GM18868 (cell line): ENCODE results near the gene ZNF813.
"Not testable (repeated sequence)": the region's sequence is repeated elsewhere in the genome, so short reads cannot be mapped to it uniquely, and the experiment has no call there.

ENCODE experiments used
- ATAC-seq: cut with Tn5 transposase; IDR thresholded peaks from one replicate; pipeline ENCODE4 v1.9.1; 2021; ENCODE audit warnings: mild to moderate bottlenecking, moderate library complexity; ENCODE audit not compliant: unreplicated experiment

ZNF813 gene

DNA sequence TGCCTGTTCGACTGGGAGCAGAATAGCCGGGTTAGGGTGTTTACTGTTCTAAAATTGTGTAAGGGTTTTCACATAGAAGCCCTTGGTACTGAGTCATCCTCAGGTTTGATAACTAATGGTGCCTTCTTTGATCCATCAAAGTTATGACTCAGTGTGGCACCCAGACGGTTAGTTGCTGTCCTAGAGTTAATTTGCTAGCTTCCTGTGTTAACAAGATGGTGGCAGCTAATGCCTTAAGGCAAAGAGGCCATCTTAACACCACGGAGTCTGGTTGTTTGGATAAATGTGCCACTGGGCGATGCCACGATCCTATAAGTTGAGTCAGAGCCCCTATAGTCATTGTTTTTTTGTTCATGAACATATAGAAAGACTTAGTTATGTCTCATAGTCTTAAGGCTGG is 7.9 kb downstream of the ZNF813 start:
- ATAC-seq = not testable (repeated sequence)

DNA sequence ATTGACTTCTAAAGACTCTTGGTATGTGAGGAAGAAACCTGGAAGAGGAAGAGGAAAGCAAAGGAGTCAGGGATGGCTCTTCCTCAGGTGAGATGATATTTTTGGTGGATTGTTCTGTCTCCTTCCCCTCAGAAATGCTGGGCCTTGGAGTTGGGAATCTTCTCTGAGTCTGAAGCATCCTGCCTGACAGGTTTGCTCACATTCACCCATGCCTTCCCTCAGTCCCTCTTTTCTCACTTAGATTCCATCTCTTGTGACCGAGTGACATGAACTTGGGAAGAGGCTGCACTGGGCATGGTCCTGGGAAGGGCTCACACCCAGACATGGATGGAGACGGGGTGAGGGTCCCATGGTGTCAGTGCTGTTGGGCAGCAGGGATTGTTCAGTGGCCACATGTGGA is 16.2 kb downstream of the ZNF813 start:
- not testable (repeated sequence) for ATAC-seq

DNA sequence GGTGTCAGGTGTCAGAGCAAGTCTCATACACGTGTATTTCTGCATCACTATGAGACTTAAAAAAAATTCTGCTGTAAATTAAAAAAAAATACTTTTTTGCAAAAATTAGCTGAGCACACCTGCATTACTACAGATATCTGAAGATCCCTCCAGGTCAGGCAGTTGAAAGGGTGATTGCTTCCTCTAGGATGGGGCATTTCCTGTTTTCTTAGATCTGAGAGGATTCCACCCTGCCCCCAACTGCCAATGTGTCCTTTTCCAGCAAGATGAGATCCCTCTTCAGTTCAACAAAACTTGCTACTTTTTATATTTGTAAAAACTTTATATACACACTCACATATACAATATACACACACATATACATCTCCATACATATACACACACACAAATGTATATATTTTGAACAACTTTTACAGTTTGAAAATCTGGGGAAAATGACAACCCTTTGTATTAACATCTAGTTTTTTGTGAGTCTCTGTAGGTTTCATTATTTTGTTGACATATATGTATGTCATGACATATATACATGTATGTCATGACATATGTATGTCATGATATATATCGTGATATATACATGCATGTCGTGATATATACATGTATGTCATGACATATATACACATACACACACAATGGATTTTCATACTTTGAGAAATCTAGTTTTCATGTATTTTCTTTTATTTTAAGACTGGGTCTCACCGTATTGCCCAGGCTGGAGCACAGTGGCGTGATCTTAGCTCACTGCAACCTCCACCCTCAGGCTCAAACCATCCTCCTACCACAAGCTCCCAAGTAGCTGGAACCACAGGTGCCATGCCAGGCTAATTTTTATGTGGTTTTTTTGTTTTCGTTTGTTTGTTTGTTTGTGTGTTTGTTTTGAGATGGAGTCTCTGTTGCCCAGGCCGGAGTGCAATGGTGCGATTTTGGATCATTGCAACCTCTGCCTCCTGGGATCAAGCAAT is 17.8 kb downstream of the ZNF813 start:
- ATAC-seq = no peak

DNA sequence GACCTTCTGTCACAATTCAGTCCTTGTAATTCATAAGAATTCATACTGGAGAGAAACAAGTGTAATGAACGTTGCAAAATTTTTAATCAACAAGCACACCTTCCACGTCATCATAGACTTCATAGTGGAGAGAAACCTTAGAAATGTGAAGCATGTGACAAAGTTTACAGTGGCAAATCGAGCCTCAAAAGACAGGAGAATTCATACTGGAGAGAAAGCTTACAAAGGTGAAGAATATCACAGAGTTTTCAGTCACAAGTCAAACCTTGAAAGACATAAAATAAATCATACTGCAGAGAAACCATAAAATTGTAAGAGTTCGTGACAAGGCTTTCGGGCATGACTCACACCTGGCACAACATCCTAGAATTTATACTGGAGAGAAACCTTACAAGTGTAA is 24.6 kb downstream of the ZNF813 start:
- no peak for ATAC-seq

DNA sequence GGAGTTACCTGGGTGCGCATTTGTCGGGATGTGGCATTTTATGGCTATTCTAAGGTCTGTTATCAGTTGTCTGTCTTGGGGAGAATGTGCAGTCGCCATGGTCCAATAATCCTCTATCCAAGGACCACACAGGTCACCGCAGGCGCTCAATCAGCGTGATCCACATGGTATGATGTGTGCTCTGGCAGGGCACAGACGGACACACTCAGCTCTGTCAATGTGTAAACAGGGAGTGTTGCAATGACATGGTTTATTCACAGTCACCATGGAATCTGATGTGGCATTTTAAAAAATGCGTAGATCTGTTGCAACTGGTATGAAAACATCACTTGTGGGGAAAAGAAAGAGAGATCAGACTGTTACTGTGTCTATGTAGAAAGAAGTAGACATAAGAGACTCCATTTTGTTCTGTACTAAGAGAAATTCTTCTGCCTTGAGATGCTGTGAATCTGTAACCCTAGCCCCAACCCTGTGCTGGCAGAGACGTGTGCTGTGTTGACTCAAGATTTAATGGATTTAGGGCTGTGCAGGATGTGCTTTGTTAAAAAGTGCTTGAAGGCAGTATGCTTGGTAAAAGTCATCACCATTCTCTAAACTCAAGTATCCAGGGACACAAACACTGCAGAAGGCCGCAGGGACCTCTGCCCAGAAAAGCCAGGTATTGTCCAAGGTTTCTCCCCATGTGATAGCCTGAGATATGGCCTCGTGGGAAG is 29.9 kb downstream of the ZNF813 start:
- ATAC-seq = not testable (repeated sequence)

DNA sequence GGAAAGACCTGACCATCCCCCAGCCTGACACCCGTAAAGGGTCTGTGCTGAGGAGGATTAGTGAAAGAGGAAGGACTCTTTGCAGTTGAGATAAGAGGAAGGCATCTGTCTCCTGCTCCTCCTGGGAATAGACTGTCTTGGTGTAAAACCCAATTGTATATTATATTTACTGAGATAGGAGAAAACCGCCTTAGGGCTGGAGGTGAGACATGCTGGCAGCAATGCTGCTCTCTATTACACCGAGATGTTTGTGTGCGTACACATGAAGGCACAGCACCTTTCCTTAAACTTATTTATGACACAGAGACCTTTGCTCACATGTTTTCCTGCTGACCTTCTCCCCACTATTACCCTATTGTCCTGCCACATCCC is 30.5 kb downstream of the ZNF813 start:
- not testable (repeated sequence) for ATAC-seq

DNA sequence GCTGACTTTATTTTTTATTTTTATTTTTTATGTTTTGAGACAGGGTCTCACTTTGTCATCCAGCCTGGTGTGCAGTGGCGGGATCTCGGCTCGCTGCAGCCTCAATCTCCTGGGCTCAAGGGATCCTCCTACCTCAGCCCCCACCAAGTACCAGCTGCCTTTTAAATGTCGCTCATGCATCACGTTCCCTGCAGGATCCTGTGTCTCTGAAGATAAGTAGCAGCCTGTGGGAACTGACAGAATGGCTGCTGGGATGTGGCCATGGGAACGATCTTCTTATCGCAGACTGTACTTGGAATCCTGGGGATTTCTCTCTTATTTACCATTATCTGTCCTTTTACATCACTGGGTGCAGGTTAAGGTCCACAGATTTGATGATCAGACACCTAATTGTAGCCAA is 35.6 kb downstream of the ZNF813 start:
- not testable (repeated sequence) for ATAC-seq

DNA sequence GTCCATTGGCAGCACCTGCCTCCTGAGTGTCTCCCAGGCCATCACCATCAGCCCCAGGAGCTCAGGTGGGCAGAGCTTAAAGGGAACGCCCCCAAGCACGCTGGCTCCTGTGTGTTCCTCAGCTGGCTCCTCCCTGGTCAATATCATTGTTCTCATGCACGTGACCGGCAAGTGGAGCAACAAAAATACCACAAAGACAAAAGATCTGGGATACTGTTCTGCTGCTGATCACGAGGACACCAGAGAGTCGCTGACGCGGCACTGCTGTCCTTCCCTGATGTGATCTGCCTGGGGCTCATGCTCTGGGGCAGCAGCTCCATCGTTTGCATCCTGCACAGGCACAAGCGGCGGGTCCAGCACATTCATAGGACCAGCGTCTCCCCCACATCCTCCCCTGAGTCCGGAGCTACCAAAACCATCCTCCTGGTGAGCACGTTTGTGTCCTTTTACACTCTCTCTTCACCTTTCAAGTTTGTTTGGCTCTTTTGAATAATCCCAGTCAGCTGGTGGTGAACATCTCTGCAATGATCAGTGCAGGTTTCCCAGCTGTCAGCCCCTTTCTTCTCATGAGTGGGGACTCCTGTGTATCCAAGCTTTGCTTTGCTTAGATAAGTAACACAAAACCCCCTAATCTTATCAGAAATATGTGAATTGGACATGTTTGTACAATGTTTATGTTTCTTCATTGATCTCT is 36.3 kb downstream of the ZNF813 start:
- ATAC-seq = not testable (repeated sequence)

DNA sequence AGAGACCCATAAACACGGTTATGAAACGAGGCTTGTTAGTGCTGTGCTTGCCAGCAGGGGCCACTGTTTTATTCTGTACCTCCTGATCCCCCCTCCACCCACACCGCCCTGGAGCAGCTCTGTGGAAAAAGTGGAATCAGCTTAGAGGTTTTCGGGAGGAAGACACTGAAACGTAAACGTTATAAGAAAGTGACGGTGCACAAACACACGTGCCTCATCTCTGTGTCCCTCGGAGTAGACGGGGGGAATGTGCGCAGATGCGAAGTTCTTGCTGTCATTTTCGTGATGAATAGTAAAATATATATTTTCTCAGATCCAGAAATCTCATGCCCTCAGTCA is 36.8 kb downstream of the ZNF813 start:
- ATAC-seq = not testable (repeated sequence)

DNA sequence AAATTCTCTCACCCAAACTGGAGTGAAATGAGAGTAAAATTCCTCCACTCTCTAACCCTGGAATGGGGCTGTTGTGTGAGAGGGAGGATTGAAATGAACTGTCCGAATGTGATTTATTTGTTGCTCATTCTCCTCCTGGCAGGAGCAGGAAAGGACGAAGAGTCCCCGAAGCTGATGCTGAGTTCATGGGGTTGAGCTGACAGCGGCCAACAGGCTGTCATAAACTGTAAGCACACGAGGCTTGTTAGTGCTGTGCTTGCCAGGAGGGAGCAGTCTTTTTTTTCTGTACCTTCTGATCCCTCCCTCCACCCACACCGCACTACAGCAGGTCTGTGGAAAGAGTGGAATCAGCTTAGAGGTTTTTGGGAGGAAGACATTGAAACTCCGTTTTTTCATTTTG is 37.4 kb downstream of the ZNF813 start:
- ATAC-seq = no peak

DNA sequence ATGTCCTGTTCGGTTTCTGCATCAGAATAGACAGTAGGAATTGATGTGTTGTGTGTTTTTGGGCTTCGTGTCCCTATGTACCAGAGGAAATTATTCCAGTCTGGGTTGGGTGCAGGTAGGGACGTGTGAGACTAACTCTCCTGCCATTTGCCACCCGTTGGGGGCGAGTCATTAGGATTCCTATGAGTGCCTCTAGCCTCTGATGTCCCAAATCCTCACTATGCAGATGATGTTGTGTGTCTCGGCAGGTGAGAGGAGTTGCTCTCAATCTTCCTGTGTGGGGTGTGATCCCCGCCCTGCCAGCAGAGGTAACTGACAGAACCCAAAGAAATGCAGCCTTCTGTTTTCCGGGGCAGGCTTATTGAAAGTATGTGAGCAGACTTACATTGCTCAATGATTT is 39.2 kb downstream of the ZNF813 start:
- no peak for ATAC-seq

DNA sequence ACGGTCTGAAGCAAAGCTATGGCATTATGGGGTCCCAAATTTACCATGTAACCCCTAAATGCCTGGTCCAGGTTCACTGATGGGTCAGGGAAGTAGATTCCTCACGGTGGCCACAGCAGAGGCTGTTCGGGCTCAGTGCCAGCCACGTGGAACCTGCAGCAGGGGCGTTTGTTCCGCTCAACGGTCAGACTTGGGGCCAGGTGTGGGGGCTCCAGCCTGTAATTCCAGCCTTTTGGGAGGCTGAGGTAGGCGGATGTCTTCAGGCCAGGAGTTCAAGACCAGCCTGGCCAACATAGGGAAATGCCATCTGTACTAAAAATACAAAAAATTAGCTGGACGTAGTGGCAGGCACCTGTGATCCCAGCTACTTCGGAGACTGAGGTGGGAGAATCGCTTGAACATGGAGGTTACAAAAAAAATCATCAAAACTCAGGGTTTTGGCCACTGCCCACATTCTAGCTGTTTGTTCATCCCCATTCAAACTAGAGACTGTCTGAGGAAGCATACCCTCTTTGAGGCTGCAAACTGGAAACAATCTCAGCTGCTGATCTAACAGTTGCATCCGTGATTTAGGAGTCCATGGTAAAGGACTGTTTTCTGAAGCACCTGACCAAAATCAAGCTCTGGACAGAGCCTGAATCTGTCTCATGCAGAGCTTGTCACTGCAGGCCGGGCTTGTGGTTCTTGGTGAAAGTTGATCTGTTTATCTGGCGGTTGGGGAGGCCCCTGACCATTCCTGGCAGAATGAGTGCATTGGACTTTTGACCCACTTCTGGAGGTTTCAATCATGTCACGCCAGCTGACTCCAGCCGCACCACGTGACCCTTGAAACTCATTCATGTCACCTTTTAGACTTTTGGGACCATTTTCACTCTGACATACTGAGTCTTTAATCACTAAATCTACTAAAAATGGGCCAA is 40.2 kb downstream of the ZNF813 start:
- ATAC-seq = no peak

DNA sequence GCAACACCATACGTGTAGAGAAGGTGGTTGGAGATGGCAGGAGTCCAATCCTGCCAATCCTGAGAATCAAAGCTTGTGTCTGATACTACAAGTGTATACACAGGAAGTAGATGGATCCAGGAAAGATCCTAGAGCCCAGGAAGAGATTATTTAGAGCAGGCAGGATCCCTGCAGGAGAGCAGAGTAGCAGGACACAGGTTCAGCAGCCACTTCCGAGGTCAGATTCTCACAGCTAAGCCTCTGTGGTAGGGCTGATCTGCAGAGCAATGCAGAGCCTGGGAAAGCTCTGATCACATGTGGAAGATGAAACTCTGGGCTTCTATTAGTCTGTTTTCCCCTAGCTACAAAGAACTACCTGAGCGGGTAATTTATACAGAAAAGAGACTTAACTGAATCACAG is 41.9 kb downstream of the ZNF813 start:
- ATAC-seq = no peak

DNA sequence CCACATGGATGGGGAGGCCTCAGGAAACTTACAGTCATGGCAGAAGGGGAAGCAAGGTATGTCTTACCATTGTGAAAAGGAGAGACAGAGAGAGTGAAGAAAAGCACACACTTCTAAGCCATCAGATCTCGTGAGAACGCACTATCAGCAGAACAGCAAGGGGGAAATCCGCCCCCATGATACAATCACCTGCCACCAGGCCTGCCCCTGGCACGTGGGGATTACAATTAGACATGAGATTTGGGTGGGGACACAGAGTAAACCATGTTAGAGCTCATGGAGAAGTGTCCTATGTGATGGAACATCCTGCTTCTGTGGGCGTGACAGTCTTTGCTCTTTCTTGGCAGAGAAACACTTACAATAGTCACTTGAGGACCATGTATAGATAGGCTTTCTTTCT is 42.3 kb downstream of the ZNF813 start:
- ATAC-seq = no peak

DNA sequence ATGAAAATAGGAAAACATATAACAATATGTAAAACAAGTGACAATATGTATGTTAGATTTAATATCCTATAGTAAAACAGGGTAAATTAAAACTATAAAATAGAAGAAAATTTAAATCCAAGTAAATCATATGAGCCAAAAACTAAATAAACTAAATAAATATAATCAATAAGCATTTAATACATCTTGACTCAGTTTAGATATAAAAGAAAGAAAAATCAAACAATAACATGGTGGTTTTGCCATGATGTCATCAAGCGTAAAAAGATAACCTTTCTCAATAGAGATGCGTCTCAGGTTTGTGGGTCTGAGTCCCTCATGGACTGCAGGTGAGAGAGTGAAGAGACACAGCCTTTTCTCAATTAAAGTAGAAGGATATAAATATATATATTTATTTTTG is 43.8 kb downstream of the ZNF813 start:
- no peak for ATAC-seq

DNA sequence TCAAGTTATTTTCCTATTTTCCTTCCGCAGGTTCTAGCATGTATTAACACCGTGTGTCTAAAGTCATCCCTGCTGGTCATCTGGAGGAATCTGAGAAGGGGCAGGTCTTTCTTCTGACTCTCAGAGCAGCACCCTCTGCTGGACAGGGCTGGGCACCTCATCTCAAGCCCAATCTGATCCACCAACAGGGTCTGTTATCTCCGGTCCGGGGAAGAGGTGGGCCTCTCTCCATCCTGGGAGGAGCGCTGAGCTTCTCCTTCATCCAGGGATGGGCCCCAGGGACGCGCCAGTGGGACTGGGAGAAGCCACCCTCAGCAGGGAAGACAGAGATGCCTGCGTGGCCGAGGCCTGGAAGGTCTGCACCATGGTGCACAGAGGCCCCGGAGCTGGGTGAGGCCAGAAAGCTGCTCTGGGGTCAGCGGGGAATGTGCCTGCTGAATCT is 44.4 kb downstream of the ZNF813 start:
- no peak for ATAC-seq

DNA sequence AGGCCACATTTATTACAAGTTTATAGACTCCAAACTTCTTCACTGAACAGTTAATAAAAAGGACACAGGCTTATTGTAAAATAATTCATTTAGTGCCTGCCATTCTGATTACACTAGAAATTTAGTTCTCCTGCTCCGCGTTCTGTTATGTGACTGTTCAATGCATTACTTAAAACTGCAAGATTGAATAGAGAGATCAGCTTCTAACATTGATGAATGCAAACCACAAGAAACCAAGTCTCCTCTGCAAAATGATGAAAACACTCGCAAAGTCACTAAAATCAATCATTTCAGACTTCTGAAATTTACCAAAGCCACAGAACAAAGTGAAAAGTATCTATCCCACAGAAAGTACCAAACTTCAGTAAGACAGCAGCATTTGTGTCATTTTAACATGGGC is 47.5 kb downstream of the ZNF813 start:
- not testable (repeated sequence) for ATAC-seq

DNA sequence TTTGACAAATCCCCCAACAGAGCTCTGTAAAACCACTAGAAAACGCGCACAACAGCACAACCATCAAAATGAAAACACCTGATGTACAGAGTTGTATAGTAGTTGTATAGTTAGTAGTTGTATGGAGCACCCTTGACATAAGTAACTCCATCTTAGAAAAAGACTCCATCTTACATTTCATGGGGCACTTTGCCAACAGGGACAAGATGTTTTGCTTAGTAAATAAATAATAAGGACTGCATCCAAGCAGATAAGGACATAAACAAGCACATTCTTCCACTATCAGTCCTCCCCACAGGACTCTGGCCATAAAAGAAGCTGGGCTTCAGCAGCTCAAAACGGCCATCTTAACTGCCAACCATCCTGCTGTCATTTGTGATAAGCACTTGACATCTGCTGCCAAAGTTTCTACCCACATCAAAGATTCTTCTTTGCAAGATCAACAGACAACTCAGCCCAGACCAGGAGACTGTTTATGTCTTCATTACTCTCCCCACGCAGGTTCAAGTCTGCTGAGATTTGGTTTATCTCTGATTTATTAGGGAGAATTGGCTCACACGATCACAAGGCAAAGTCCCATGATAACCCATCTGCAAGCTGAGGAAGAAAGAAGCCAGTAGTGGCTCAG is 49.7 kb downstream of the ZNF813 start:
- ATAC-seq = no peak

DNA sequence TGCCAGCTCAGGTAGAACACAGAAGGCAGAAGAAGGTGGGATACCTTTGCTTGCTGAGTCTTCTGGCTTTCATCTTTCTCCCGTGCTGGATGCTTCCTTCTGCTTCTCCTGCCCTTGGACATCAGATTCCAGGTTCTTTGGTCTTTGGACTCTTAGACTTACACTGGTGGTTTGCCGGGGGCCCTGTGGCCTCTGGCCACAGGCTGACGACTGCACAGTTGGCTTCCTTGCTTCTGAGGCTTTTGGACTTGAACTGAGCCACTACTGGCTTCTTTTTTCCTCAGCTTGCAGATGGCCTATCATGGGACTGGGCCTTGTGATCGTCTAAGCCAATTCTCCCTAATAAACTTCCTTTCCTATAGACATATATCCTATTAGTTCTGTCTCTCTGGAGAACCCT is 50.6 kb downstream of the ZNF813 start:
- no peak for ATAC-seq

DNA sequence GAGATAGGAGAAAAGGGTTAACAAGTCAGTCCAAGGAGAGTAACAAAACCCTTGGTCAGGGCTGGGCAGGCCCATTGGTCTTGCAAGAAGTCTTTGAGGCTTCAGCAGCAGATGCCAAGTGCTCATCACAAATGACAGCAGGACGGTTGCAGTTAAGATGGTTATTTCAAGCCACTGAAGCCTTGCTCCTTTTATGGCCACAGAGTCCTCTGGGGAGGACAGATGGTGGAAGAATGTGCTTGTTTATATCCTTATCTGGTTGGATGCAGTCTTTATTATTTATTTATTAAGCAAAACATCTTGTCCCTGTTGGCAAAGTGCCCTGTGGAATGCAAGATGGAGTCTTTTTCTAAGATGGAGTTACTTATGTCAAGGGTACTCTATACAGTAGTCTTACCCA is 51.2 kb downstream of the ZNF813 start:
- ATAC-seq = no peak
